Osteocyte (in vitro differentiated cells): ENCODE measurements around the gene SMIM8. TPM values are rescaled to one million over a fixed set of nuclear protein-coding genes. Genes with fewer than 3 reads are reported as not detected.
A peak's percentile ranks its signal among the peaks of the same experiment; 100 is the strongest.

ENCODE experiments used
- DNase-seq: peaks from one replicate; pipeline ENCODE4 v3.0.0; 2021; ENCODE audit warnings: mixed read lengths; ENCODE audit not compliant: unreplicated experiment; ENCODE audit errors: extremely low spot score
- H3K27ac Mint-ChIP-seq: one replicate; pipeline ENCODE4 v1.8.0; 2021; ENCODE audit warnings: mild to moderate bottlenecking, mixed read lengths; ENCODE audit not compliant: unreplicated experiment
- H3K27me3 Mint-ChIP-seq: one replicate; pipeline ENCODE4 v1.8.0; 2021; ENCODE audit warnings: mixed read lengths; ENCODE audit not compliant: unreplicated experiment
- H3K36me3 Mint-ChIP-seq: one replicate; pipeline ENCODE4 v1.8.0; 2021; ENCODE audit warnings: mixed read lengths; ENCODE audit not compliant: unreplicated experiment
- H3K4me1 Mint-ChIP-seq: one replicate; pipeline ENCODE4 v1.8.0; 2021; ENCODE audit warnings: mixed read lengths; ENCODE audit not compliant: unreplicated experiment
- H3K4me3 Mint-ChIP-seq: one replicate; pipeline ENCODE4 v1.8.0; 2021; ENCODE audit warnings: mild to moderate bottlenecking, moderate library complexity, mixed read lengths; ENCODE audit not compliant: unreplicated experiment
- H3K9me3 Mint-ChIP-seq: one replicate; pipeline ENCODE4 v1.8.0; 2021; ENCODE audit warnings: mixed read lengths; ENCODE audit not compliant: unreplicated experiment
- total RNA-seq: library from RNA; stranded (reverse); gene quantifications from 2 replicates; pipeline ENCODE4 v1.2.1, GENCODE V29; 2021
- TF ChIP-seq, protein P1 (sequence below): fragments of 200-600 bp; sonication (generic); IDR thresholded peaks from 2 replicates; pipeline ENCODE4 v1.5.0; 2021; ENCODE audit warnings: antibody characterized with exemption, mild to moderate bottlenecking, moderate library complexity

The SMIM8 gene
- total RNA-seq, 1 donor from 2014 or later = 12.1 TPM

DNA sequence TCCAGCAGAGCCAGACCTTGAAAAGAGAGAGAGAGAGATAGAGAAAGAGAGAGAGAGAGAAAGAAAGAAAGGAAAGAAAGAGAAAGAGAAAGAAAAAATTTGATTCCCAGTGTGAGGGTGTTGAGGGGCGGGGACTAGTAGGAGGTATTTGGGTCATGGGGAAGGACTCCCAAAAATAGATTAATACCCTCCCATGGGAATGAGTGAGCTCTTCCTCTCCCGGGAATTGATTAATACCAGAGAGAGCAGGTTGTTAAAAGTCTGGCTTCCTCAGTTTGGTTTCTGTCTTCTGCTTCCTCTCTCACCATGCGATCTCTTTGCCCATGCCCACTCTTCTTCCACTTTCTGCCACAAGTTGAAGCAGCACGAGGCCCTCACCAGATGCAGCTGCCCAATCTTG, 56.6 kb downstream of the SMIM8 start:
- Mint-ChIP-seq H3K9me3 (no peaks in the 10 kb centered on the region), H3K36me3 (no peaks in the 10 kb centered on the region), H3K4me1 (no peaks in the 10 kb centered on the region), H3K27ac (no peak overlapping the region), H3K27me3 (no peaks in the 10 kb centered on the region), H3K4me3 (no peak overlapping the region)
- TF ChIP-seq, protein P1, sequence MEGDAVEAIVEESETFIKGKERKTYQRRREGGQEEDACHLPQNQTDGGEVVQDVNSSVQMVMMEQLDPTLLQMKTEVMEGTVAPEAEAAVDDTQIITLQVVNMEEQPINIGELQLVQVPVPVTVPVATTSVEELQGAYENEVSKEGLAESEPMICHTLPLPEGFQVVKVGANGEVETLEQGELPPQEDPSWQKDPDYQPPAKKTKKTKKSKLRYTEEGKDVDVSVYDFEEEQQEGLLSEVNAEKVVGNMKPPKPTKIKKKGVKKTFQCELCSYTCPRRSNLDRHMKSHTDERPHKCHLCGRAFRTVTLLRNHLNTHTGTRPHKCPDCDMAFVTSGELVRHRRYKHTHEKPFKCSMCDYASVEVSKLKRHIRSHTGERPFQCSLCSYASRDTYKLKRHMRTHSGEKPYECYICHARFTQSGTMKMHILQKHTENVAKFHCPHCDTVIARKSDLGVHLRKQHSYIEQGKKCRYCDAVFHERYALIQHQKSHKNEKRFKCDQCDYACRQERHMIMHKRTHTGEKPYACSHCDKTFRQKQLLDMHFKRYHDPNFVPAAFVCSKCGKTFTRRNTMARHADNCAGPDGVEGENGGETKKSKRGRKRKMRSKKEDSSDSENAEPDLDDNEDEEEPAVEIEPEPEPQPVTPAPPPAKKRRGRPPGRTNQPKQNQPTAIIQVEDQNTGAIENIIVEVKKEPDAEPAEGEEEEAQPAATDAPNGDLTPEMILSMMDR = no peak
- DNase-seq = no peak

DNA sequence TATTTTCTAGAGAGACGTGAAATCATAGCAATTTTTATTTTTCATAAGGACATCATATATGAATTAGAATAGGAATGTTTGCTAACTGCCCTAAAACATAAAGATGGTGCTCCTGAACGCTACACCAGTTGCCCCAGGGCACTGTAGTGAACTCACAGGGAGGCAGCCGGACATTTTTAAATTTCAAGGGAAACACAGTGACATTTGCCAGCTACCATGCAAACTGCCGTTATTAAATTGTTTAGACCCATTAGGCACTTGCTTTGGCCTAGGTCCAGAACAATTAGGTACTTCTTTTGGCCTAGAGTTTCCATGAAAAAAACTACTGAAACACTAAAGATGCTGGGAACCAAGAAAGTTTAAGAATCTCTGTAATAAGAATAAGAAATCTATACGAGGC, 60.5 kb downstream of the SMIM8 start:
- no peak overlapping the region for H3K27ac Mint-ChIP-seq
- H3K36me3 Mint-ChIP-seq = no peaks in the 10 kb centered on the region

DNA sequence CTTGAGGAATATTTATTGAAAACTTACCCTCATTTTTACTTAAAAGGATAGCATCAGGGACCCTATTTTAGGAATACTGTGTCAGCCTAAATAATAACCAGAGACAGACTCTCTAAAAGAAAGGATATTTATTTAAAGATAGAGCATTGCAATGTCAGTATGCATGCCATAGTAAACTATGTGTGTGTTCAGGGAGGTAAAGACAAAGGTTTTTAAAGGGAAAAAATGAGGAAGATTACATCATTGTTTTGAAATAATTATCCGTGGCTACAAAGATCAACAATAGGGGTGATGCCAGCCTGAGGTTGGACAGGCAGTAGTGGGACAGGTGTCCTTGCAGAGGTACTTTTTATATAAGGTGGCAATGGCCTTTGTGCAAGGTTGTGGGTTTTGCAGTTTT, 61.6 kb downstream of the SMIM8 start:
- H3K4me1 Mint-ChIP-seq = no peaks in the 10 kb centered on the region
- H3K36me3 Mint-ChIP-seq = no peaks in the 10 kb centered on the region
- H3K27me3 Mint-ChIP-seq = no peaks in the 10 kb centered on the region
- no peak for DNase-seq
- no peak overlapping the region for H3K27ac Mint-ChIP-seq
- no peaks in the 10 kb centered on the region for H3K9me3 Mint-ChIP-seq
- TF ChIP-seq, protein P1 = no peak
- no peak overlapping the region for H3K4me3 Mint-ChIP-seq

More for the DNA sequence above, 60.5 kb downstream of the SMIM8 start:
- no peaks in the 10 kb centered on the region for H3K4me1 Mint-ChIP-seq
- H3K4me3 Mint-ChIP-seq = no peak overlapping the region
- no peak for DNase-seq
- no peaks in the 10 kb centered on the region for H3K9me3 Mint-ChIP-seq
- TF ChIP-seq, protein P1 = no peak
- no peaks in the 10 kb centered on the region for H3K27me3 Mint-ChIP-seq

- Mint-ChIP-seq H3K4me1 (no peaks in the 10 kb centered on the region), H3K27ac (no peak overlapping the region), H3K4me3 (no peak overlapping the region), H3K27me3 (no peaks in the 10 kb centered on the region), H3K9me3 (no peaks in the 10 kb centered on the region), H3K36me3 (no peaks in the 10 kb centered on the region)
- DNase-seq = no peak
- TF ChIP-seq, protein P1 = no peak
Measured at GRCh38 chr6:87384449-87384848, 62.1 kb downstream of the SMIM8 start.

GRCh38 chr6:87391334-87391733, 68.9 kb downstream of the SMIM8 start:
- DNase-seq = no peak
- Mint-ChIP-seq H3K27ac (no peak overlapping the region), H3K4me3 (no peak overlapping the region), H3K9me3 (no peaks in the 10 kb centered on the region), H3K36me3 (no peaks in the 10 kb centered on the region), H3K27me3 (no peaks in the 10 kb centered on the region), H3K4me1 (no peaks in the 10 kb centered on the region)
- TF ChIP-seq, protein P1 = peak; percentile 37

Other genes starting within 250 kb of the SMIM8 start
- gene CGA, start 227.5 kb upstream of the SMIM8 start, total RNA-seq = not detected in 2 replicates
- gene ZNF292, start 167.0 kb upstream of the SMIM8 start, total RNA-seq = 37.2 and 38.8 TPM in 2 replicates
- 0.21 TPM in 1 of 2 replicates, not detected in the other for gene GJB7, start 6.7 kb downstream of the SMIM8 start, total RNA-seq
- 3.8 and 5.1 TPM in 2 replicates for gene C6orf163, start 22.2 kb downstream of the SMIM8 start, total RNA-seq
- gene CFAP206, start 85.4 kb downstream of the SMIM8 start, total RNA-seq = 0.30 and 0.44 TPM in 2 replicates
- 17.2 and 19.0 TPM in 2 replicates for gene SLC35A1, start 150.4 kb downstream of the SMIM8 start, total RNA-seq